Hematopoietic multipotent progenitor cell treated with erythropoietin and hydrocortisone succinate and interleukin-3 and kit ligand, for 8 days (in vitro differentiated cells): Measurements from ENCODE around the gene TMEM123.
A peak's percentile ranks its signal among the peaks of the same experiment; 100 is the strongest.
"Not testable (repeated sequence)": the region's sequence is repeated elsewhere in the genome, so short reads cannot be mapped to it uniquely, and the experiment has no call there.

Experiments
- DNase-seq: peaks from one replicate; pipeline ENCODE4 v3.0.0-alpha.2; 2015

TMEM123 gene

DNA sequence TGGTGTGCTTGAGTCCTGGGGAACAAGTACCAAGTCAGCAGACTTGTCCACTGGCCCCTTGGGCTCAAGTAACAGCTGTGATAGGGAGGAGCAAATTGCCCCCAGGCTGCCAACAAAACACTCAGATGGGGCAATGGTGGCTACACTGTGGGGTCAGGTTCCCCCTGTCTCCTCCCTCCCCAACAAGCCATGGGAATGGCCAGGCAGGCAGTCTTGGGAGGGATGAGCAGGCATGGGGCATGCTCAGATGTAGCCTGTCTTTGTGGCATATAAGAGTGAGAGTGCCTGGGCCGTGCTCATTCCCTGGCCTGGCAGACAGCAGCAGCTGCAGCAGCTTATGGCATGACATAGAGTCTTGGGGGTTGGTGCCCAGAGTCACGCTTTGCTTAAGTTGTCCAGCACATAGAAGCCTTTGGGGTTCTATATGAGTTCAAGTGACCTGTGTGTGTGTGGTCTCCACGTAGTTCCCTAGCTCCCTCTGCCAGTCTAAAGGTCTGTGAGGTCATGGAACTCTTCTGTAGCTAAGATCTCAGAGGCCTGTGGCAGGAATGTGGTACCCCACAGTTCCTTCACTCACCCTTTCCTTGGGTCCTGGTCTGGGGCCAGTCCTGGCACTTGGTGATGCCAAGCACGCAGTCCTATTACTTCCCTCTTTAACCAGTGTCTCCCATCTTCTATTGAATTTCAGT is 60.9 kb downstream of the TMEM123 start:
- DNase-seq: no peak

- peak; percentile 72 for DNase-seq
These were observed 61.7 kb downstream of the TMEM123 start for GRCh38 chr11:102390667-102391465.

- DNase-seq: no peak
These were observed 63.3 kb downstream of the TMEM123 start for GRCh38 chr11:102389253-102389652.

DNA sequence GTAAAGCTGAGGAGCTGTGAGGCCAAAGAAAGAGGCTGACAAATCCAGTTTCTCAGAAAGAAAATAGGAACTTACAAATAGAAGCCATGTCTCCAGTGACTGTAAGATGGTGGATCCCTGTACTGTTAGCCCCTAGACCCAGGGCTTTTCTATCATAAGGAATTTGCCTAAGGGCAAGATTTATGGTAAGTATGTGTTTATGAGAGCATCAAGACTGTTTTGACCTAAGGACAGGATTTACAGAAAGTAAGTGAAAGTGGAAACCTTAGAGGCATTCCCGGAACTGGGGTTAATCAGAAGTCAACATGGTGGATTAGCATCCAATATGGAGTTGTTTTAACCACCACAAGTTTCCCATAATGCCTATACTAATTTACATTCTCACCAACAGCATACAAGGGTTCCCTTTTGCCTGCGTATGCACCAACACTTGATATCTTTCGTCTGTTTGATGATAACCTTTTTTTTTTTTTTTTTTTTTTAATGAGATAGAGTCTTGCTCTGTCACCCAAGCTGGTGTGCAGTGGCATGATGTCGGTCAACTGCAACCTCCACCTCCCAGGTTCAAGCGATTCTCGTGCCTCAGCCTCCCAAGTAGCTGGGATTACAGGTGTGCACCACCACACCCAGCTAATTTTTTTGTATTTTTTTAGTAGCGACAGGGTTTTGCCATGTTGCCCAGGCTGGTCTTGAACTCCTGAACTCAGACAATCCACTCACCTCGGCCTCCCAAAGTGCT is 65.4 kb downstream of the TMEM123 start:
- no peak for DNase-seq

GRCh38 chr11:102386136-102386734 is 66.3 kb downstream of the TMEM123 start:
- DNase-seq: no peak

- peak; percentile 62 for DNase-seq
These were observed 67.2 kb downstream of the TMEM123 start for GRCh38 chr11:102385085-102386007.

DNA sequence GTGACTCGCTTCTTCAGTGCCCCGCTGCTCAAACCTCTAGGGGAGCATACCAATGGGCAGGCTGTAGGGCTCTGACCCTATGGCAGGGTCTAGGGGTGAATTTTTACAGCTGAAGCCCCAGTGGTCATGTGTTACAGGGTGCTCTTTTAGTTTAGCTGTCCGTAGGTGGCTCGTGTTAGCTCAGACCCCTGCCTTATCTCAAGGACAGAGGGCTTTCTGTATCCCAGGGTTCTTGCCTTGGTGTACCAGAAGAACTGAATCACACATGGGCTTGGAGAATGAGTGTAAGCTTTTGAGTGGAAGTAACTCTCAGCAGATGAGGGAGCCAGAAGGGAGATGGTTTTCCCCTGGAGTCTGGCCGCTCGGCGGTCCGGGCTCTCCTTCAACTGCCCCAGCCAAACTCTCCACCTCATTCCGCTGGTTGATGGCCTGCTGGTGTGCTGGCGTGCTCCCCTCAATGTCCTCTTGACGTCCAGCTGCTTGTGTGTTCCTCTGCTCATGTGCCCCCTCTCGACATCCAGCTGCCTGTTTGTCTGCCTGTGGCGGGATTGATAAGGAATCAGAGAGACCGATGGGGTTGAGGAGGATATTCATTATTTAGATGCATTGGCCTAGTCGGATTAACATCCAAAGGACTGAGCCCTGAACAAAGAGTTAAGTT is 68.0 kb downstream of the TMEM123 start:
- peak; percentile 79 for DNase-seq

DNA sequence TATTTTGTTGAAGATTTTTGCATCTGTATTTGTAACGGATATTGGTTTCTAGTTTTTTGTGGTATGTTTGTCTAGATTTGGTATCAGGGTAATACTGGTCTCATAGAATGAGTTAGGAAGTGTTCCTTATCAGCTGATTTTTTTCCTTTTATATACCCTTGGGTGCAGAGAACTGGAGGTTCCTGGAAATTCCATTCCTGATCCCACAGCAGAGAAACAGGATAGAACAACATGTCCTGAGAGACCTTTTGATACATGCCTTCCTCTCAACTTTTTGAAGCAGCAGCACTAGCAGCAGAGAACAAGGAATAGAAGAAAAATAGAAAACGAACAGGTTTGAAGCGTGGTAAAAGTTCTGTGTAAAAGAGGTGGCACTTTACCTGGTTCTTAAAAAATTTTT is 68.7 kb downstream of the TMEM123 start:
- no peak for DNase-seq

DNA sequence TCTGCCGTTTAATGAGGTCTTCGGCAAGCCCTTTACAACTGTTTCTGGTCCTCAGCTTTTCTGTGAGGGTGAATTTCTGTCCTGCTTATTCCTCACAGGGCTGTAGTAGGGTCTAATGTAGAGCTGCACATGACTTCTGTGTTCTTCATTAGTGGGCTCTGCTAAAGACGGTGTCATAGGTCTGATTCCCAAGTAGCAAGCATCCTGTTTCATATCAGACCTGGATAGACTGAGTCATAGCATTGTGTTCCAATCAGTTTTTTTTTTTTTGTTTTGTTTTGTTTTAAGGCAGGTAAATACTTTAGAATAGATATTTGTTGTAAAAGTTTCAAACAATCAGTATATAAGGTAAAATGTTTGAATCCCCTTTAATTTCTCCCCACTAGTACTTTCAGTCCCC is 70.2 kb downstream of the TMEM123 start:
- DNase-seq: no peak

DNA sequence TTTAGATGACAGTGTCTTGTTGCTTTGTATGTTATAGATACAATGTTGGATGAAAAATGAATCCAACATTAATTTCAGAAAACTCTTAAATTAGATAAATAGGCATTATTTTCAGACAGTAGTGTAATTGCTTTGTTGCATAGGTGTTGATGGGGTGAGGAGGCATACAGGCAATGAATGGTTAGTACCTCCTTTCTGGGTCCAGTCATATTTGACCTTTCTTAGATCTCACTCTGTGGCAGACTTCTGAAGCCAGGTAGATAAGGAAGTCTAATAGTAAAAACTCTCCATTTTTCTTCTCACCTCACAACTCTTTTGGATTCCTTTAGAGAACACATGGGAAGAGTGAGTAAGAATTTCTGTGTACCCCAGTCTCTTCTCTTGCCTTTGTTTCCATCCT is 73.7 kb downstream of the TMEM123 start:
- DNase-seq: no peak

GRCh38 chr11:102377891-102378290 is 74.7 kb downstream of the TMEM123 start:
- no peak for DNase-seq

DNA sequence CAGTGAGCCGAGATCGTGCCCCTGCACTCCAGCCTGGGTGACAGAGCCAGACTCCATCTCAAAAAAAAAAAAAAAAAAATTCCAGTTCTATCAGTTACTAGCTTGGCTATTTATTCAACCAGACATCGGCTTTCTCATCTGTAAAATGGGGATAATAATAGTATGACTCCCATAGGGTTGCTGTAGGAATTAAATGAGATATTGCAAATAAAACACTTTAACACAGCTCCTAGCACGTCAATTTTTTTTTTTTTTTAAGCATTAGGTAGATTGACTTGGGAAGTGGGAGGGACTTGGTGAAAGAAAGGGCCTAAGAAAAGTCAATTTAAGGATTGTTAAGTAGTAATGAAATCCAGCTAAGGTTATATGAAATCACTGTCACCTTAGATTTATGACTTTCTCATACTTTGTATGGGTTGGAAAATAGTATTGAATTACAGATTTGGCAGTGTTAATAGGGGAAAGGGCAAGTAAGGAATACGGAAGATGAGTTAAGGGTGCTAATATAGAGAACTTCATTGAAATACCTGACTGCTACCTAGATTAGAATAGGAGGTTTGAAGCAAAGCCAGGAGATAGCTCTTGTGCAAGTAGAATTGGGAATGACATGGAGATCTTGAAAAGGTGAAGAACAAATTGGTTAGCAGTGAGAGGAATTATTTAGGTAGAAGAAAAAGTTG is 76.7 kb downstream of the TMEM123 start:
- no peak for DNase-seq

DNA sequence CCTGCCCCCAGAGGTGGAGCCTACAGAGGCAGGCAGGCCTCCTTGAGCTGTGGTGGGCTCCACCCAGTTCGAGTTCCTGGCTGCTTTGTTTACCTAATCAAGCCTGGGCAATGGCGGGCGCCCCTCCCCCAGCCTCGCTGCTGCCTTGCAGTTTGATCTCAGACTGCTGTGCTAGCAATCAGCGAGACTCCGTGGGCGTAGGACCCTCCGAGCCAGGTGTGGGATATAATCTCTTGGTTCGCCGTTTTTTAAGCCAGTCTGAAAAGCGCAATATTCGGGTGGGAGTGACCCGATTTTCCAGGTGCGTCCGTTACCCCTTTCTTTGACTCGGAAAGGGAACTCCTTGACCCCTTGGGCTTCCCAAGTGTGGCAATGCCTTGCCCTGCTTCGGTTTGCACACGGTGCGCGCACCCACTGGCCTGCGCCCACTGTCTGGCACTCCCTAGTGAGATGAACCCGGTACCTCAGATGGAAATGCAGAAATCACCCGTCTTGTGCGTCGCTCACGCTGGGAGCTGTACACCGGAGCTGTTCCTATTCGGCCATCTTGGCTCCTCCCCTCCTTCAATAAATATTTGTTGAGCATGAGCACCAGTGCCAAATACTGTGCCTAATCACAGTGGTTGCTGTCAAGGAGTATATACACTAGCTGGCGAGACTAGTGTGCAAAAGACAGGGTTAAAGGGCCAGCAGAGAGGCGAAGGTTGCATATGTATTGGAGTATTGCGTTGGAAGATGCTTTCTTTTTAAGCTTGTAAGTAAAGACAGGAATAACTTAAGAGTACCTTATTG is 77.7 kb downstream of the TMEM123 start:
- not testable (repeated sequence) for DNase-seq

- DNase-seq: no peak
These were observed 84.1 kb downstream of the TMEM123 start for GRCh38 chr11:102368472-102368871.

DNA sequence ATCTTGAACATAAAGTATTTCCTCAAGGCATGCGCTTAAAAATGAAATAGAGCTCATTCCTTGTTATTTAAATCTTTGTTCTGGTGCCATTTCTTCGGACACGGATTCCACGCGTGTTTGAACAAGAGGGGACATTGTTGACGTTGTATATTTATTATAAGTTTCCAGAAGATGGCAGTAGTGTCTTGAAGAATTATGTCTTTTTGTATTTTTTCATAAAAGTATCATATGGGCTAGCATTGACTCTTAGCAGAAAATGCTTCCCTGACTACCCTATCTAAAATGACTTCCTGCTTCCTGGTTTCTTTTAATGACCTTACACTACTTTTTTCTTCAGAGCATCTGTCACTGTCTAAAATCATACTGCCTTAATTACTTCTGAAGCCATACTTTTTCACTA is 85.2 kb downstream of the TMEM123 start:
- DNase-seq: peak; percentile 47

DNA sequence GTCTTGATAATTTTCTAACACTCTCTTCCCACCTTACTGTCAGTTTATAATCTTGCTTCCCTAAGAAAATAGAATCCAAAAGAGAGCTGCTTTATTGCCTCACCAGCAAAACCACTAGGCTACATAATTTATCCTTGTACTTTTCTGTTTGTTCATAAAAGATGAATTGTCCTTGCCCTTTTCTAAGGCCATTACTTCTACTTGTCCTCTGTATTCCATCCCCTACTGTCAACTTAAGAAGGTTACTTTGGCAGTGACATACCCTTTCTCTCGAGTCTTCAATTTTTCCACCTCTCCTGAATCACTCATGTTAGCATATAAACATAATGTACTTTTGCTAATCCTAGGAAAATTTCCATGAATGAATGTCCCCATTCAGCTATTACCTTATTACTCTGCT is 87.6 kb downstream of the TMEM123 start:
- no peak for DNase-seq

GRCh38 chr11:102361086-102362031 is 91.2 kb downstream of the TMEM123 start:
- DNase-seq: no peak

- no peak for DNase-seq
These were observed 91.9 kb downstream of the TMEM123 start for GRCh38 chr11:102360681-102361080.

DNA sequence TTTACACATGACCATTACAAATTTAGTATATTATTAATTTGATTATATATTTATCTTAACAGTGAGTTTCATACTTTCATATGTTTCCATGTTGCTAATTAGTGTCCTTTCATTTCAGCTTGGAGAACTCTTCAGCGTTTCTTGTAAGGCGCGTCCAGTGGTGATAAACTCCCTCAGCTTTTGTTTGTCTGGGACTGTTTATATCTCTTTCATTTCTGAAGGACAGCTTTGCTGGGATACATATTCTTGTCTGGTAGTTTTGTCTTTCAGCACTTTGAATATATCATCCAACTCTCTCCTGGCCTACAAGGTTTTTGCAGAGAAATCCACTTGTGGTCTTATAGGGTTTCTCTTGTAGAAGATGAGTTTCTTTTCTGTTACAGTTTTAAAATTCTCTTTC is 93.2 kb downstream of the TMEM123 start:
- DNase-seq: no peak
